Hippocampal formation (tissue), 2 donors: ENCODE data around the gene CBLB.
"Not testable (repeated sequence)": the region's sequence is repeated elsewhere in the genome, so short reads cannot be mapped to it uniquely, and the experiment has no call there.

Experiments
- DNase-seq, 2 donors: peaks; one replicate each; lab custom pipeline; 2025; lab: John Stamatoyannopoulos, UW

Gene CBLB

GRCh38 chr3:105816833-105817232 lies 52.0 kb downstream of the CBLB start:
- no peak for DNase-seq

- DNase-seq: not testable (repeated sequence)
These were observed 53.5 kb downstream of the CBLB start for GRCh38 chr3:105815331-105815730.

- DNase-seq: no peak
These were observed 55.1 kb downstream of the CBLB start for GRCh38 chr3:105813710-105814109.

GRCh38 chr3:105812194-105812586 lies 56.6 kb downstream of the CBLB start:
- DNase-seq: no peak

- DNase-seq: no peak
These were observed 57.2 kb downstream of the CBLB start for GRCh38 chr3:105811518-105812193.

- no peak for DNase-seq
These were observed 59.5 kb downstream of the CBLB start for GRCh38 chr3:105809208-105809888.

GRCh38 chr3:105807701-105808100 lies 61.1 kb downstream of the CBLB start:
- no peak for DNase-seq

- no peak for DNase-seq
These were observed 61.7 kb downstream of the CBLB start for GRCh38 chr3:105807146-105807545.

- DNase-seq: no peak
These were observed 62.5 kb downstream of the CBLB start for GRCh38 chr3:105806359-105806758.

- DNase-seq: no peak
These were observed 63.4 kb downstream of the CBLB start for GRCh38 chr3:105805404-105805803.

- DNase-seq: no peak
These were observed 66.6 kb downstream of the CBLB start for GRCh38 chr3:105802118-105802706.

GRCh38 chr3:105801397-105801796 lies 67.4 kb downstream of the CBLB start:
- DNase-seq: no peak

GRCh38 chr3:105800320-105800719 lies 68.5 kb downstream of the CBLB start:
- DNase-seq: no peak

GRCh38 chr3:105799286-105799685 lies 69.5 kb downstream of the CBLB start:
- no peak for DNase-seq

GRCh38 chr3:105798381-105798934 lies 70.4 kb downstream of the CBLB start:
- no peak for DNase-seq

- DNase-seq: no peak
These were observed 75.8 kb downstream of the CBLB start for GRCh38 chr3:105793040-105793439.

- DNase-seq: no peak
These were observed 76.7 kb downstream of the CBLB start for GRCh38 chr3:105791919-105792786.

- no peak for DNase-seq
These were observed 77.7 kb downstream of the CBLB start for GRCh38 chr3:105791131-105791530.

GRCh38 chr3:105790534-105790933 lies 78.3 kb downstream of the CBLB start:
- DNase-seq: no peak

- DNase-seq: no peak
These were observed 80.2 kb downstream of the CBLB start for GRCh38 chr3:105788593-105788992.

- DNase-seq: no peak
These were observed 81.4 kb downstream of the CBLB start for GRCh38 chr3:105787453-105787852.

- no peak for DNase-seq
These were observed 81.8 kb downstream of the CBLB start for GRCh38 chr3:105786990-105787389.
